HepG2 (cell line): ENCODE measurements around the gene ARPIN. TPM values are rescaled to one million over a fixed set of nuclear protein-coding genes. Genes with fewer than 3 reads are reported as not detected.
A peak's percentile ranks its signal among the peaks of the same experiment; 100 is the strongest.

Experiments used
- BHLHE40 ChIP-seq: IDR thresholded peaks from 2 replicates; pipeline ENCODE4 v1.6.1; 2011; ENCODE audit warnings: low read length, improper control_type of control experiment
- CCAR2 ChIP-seq: fragments of 200-400 bp; formaldehyde crosslinking; optimal IDR thresholded peaks from 2 replicates; pipeline ENCODE3; 2018; ENCODE audit warnings: low read depth, mild to moderate bottlenecking, low read length, moderate library complexity
- CEBPZ ChIP-seq: IDR thresholded peaks from 2 replicates; pipeline ENCODE4 v1.6.1; 2012; ENCODE audit warnings: low read length, improper control_type of control experiment
- GPBP1L1 ChIP-seq: sonication (generic); formaldehyde crosslinking; IDR thresholded peaks from 2 replicates; pipeline ENCODE4 v1.5.0; 2020; ENCODE audit warnings: mild to moderate bottlenecking, missing genetic modification reagents
- KDM6A ChIP-seq: IDR thresholded peaks from 2 replicates; pipeline ENCODE4 v1.6.1; 2016; ENCODE audit warnings: low read depth
- MED13 ChIP-seq: sonication (generic); formaldehyde crosslinking; IDR thresholded peaks from 2 replicates; pipeline ENCODE4 v1.5.0; 2020; ENCODE audit warnings: missing genetic modification reagents
- MIER3 ChIP-seq: IDR thresholded peaks from 2 replicates; pipeline ENCODE4 v1.6.1; 2016; ENCODE audit warnings: missing compliant biosample characterization, borderline replicate concordance
- PHF5A ChIP-seq: IDR thresholded peaks from one replicate; pipeline ENCODE4 v1.6.1; 2018; ENCODE audit warnings: low read depth, missing genetic modification reagents; ENCODE audit not compliant: unreplicated experiment
- PLRG1 ChIP-seq: fragments of 450-650 bp; conservative IDR thresholded peaks from 2 replicates; pipeline ENCODE4 v1.6.1; 2016
- TEAD2 ChIP-seq: sonication (generic); formaldehyde crosslinking; IDR thresholded peaks from 2 replicates; pipeline ENCODE4 v1.9.0; 2021; ENCODE audit warnings: missing genetic modification reagents
- ZC3H4 ChIP-seq: sonication (generic); formaldehyde crosslinking; IDR thresholded peaks from 2 replicates; pipeline ENCODE4 v1.4.0; 2020; ENCODE audit warnings: missing genetic modification reagents, borderline replicate concordance
- ZNF563 ChIP-seq: sonication (generic); formaldehyde crosslinking; IDR thresholded peaks from 2 replicates; pipeline ENCODE4 v1.8.0; 2022; ENCODE audit warnings: mild to moderate bottlenecking, moderate library complexity, missing genetic modification reagents
- ZNF782 ChIP-seq: sonication (generic); formaldehyde crosslinking; IDR thresholded peaks from 2 replicates; pipeline ENCODE4 v1.4.0; 2020; ENCODE audit warnings: missing genetic modification reagents, mild to moderate bottlenecking, borderline replicate concordance
- polyA plus RNA-seq, 8 experiments: library from polyadenylated mRNA; depleted of rRNA in 3 of 8; stranded (reverse) in 7 of 8; unstranded in 1 of 8; fragments of >200 nt; fragmentation: Illumina TruSeq in 4 of 8; extraction: Trizol in 4 of 8; gene quantifications; 2 replicates each; pipeline versions ENCODE4 v1.2.1 to v1.2.3, GENCODE V29; 2011 to 2016; ENCODE audit warnings: low read depth in 4 of 8, missing spikeins in 1 of 8, mixed read lengths in 1 of 8; ENCODE audit not compliant: insufficient read depth in 1 of 8
- total RNA-seq, 5 experiments: library from RNA; depleted of rRNA; stranded (reverse); fragments of >200 nt; fragmentation: Illumina TruSeq; extraction: Trizol; gene quantifications; 2 replicates each; pipeline ENCODE4 v1.2.3, GENCODE V29; 2016; ENCODE audit warnings: low read depth in 1 of 5
- TF ChIP-seq, protein P1 (sequence below): sonication (generic); formaldehyde crosslinking; IDR thresholded peaks from 2 replicates; pipeline ENCODE4 v1.4.0; 2020; ENCODE audit warnings: missing genetic modification reagents, borderline replicate concordance
- TF ChIP-seq, protein P2 (sequence below): sonication (generic); formaldehyde crosslinking; IDR thresholded peaks from 2 replicates; pipeline ENCODE4 v1.4.0; 2020; ENCODE audit warnings: mild to moderate bottlenecking, missing genetic modification reagents

The ARPIN gene
- total and polyA plus RNA-seq, 2 of the 13 experiments (the other 11 are each of a cell fraction or from before 2014, with no cell fraction given) = 2.8 to 5.0 TPM

DNA sequence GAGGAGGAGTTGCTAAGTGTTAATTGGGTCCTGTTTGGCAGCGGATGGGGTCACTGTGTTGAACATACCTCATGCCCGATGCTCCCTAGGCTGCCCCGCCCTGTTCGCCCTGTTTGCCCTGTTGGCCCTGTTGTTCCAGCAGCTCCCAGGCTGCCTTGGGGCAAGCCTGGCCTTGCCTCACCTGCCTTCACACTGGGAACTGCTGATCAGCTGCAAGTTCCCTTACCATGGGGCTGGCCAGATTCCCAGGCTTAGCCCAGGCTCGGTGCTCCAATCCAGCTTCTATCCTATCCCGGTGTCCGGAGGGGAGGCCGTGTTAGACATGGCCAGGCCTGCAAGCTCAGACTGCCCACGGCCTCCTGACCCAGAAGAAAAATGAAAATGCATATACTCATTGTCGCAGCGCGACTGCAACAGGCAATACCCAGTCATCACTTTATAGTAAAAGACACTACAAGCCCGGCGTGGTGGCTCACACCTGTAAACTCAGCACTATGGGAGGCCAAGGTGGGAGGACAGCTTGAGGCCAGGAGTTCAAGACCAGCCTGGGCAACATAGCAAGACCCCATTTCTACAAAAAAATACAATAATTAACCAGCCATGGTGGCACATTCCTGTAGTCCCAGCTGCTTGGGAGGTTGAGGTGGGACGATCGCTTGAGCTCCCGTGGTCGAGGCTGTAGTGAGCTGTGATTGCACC lies 45.5 kb upstream of the ARPIN start (continued):
- TF ChIP-seq CEBPZ (no peak), CCAR2 (no peak), PHF5A (CRISPR knock-in tag) (no peak), BHLHE40 (no peak), ZNF563 (CRISPR knock-in tag) (0 out of 2 replicates have a peak, but pooled peaks have one; percentile 29), KDM6A (CRISPR knock-in tag) (no peak), MIER3 (CRISPR knock-in tag) (no peak), ZNF782 (CRISPR knock-in tag) (no peak), ZC3H4 (CRISPR knock-in tag) (no peak), GPBP1L1 (CRISPR knock-in tag) (no peak), MED13 (CRISPR knock-in tag) (no peak), PLRG1 (no peak), TEAD2 (CRISPR knock-in tag) (no peak)
- TF ChIP-seq, protein P1, sequence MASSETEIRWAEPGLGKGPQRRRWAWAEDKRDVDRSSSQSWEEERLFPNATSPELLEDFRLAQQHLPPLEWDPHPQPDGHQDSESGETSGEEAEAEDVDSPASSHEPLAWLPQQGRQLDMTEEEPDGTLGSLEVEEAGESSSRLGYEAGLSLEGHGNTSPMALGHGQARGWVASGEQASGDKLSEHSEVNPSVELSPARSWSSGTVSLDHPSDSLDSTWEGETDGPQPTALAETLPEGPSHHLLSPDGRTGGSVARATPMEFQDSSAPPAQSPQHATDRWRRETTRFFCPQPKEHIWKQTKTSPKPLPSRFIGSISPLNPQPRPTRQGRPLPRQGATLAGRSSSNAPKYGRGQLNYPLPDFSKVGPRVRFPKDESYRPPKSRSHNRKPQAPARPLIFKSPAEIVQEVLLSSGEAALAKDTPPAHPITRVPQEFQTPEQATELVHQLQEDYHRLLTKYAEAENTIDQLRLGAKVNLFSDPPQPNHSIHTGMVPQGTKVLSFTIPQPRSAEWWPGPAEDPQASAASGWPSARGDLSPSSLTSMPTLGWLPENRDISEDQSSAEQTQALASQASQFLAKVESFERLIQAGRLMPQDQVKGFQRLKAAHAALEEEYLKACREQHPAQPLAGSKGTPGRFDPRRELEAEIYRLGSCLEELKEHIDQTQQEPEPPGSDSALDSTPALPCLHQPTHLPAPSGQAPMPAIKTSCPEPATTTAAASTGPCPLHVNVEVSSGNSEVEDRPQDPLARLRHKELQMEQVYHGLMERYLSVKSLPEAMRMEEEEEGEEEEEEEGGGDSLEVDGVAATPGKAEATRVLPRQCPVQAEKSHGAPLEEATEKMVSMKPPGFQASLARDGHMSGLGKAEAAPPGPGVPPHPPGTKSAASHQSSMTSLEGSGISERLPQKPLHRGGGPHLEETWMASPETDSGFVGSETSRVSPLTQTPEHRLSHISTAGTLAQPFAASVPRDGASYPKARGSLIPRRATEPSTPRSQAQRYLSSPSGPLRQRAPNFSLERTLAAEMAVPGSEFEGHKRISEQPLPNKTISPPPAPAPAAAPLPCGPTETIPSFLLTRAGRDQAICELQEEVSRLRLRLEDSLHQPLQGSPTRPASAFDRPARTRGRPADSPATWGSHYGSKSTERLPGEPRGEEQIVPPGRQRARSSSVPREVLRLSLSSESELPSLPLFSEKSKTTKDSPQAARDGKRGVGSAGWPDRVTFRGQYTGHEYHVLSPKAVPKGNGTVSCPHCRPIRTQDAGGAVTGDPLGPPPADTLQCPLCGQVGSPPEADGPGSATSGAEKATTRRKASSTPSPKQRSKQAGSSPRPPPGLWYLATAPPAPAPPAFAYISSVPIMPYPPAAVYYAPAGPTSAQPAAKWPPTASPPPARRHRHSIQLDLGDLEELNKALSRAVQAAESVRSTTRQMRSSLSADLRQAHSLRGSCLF (CRISPR knock-in tag) = no peak
- TF ChIP-seq, protein P2, sequence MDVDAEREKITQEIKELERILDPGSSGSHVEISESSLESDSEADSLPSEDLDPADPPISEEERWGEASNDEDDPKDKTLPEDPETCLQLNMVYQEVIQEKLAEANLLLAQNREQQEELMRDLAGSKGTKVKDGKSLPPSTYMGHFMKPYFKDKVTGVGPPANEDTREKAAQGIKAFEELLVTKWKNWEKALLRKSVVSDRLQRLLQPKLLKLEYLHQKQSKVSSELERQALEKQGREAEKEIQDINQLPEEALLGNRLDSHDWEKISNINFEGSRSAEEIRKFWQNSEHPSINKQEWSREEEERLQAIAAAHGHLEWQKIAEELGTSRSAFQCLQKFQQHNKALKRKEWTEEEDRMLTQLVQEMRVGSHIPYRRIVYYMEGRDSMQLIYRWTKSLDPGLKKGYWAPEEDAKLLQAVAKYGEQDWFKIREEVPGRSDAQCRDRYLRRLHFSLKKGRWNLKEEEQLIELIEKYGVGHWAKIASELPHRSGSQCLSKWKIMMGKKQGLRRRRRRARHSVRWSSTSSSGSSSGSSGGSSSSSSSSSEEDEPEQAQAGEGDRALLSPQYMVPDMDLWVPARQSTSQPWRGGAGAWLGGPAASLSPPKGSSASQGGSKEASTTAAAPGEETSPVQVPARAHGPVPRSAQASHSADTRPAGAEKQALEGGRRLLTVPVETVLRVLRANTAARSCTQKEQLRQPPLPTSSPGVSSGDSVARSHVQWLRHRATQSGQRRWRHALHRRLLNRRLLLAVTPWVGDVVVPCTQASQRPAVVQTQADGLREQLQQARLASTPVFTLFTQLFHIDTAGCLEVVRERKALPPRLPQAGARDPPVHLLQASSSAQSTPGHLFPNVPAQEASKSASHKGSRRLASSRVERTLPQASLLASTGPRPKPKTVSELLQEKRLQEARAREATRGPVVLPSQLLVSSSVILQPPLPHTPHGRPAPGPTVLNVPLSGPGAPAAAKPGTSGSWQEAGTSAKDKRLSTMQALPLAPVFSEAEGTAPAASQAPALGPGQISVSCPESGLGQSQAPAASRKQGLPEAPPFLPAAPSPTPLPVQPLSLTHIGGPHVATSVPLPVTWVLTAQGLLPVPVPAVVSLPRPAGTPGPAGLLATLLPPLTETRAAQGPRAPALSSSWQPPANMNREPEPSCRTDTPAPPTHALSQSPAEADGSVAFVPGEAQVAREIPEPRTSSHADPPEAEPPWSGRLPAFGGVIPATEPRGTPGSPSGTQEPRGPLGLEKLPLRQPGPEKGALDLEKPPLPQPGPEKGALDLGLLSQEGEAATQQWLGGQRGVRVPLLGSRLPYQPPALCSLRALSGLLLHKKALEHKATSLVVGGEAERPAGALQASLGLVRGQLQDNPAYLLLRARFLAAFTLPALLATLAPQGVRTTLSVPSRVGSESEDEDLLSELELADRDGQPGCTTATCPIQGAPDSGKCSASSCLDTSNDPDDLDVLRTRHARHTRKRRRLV (CRISPR knock-in tag) = no peak
